Activated naive CD8-positive, alpha-beta T cell treated with anti-CD3 and anti-CD28 coated beads for 36 hours (primary cell): ENCODE measurements around the gene ELOVL5. TPM values are rescaled to one million over a fixed set of nuclear protein-coding genes. Genes with fewer than 3 reads are reported as not detected.
A peak's percentile ranks its signal among the peaks of the same experiment; 100 is the strongest.

ENCODE experiments used
- DNase-seq: peaks from one replicate; pipeline ENCODE4 v3.0.0; 2021
- H3K27ac Mint-ChIP-seq: one replicate; pipeline ENCODE4 v1.8.0; 2022; ENCODE audit warnings: mild to moderate bottlenecking, moderate library complexity, mixed read lengths
- H3K27me3 Mint-ChIP-seq: one replicate; pipeline ENCODE4 v1.8.0; 2022; ENCODE audit warnings: mild to moderate bottlenecking, mixed read lengths
- H3K36me3 Mint-ChIP-seq: one replicate; pipeline ENCODE4 v1.8.0; 2021; ENCODE audit warnings: mild to moderate bottlenecking, mixed read lengths
- H3K4me1 Mint-ChIP-seq: one replicate; pipeline ENCODE4 v1.8.0; 2021; ENCODE audit warnings: mixed read lengths
- H3K4me3 Mint-ChIP-seq: one replicate; pipeline ENCODE4 v1.8.0; 2022; ENCODE audit warnings: mild to moderate bottlenecking, moderate library complexity, mixed read lengths
- H3K9me3 Mint-ChIP-seq: one replicate; pipeline ENCODE4 v1.8.0; 2022; ENCODE audit warnings: mixed read lengths
- total RNA-seq, 2 experiments: library from RNA; stranded (reverse); gene quantifications; one replicate each; pipeline ENCODE4 v1.2.3, GENCODE V29; 2021

The ELOVL5 gene
- total RNA-seq, 2 experiments from 2014 or later, result 86.2 to 88.3 TPM

GRCh38 chr6:53240761-53241160, 108.0 kb downstream of the ELOVL5 start:
- Mint-ChIP-seq H3K27me3 (no peaks in the 10 kb centered on the region), H3K27ac (no peak overlapping the region), H3K9me3 (peaks cover 16% of the 10 kb centered on the region), H3K4me1 (peaks cover 33% of the 10 kb centered on the region), H3K36me3 (peaks cover 13% of the 10 kb centered on the region), H3K4me3 (no peak overlapping the region)
- DNase-seq, result no peak

GRCh38 chr6:53240139-53240538, 108.6 kb downstream of the ELOVL5 start:
- peaks cover 30% of the 10 kb centered on the region for H3K4me1 Mint-ChIP-seq
- H3K27ac Mint-ChIP-seq, result no peak overlapping the region
- H3K36me3 Mint-ChIP-seq, result peaks cover 13% of the 10 kb centered on the region
- H3K9me3 Mint-ChIP-seq, result peaks cover 16% of the 10 kb centered on the region
- no peaks in the 10 kb centered on the region for H3K27me3 Mint-ChIP-seq
- H3K4me3 Mint-ChIP-seq, result no peak overlapping the region
- no peak for DNase-seq

- Mint-ChIP-seq H3K4me1 (peaks cover 29% of the 10 kb centered on the region), H3K36me3 (peaks cover 13% of the 10 kb centered on the region), H3K4me3 (no peak overlapping the region), H3K9me3 (peaks cover 16% of the 10 kb centered on the region), H3K27me3 (no peaks in the 10 kb centered on the region), H3K27ac (no peak overlapping the region)
- no peak for DNase-seq
Measured at GRCh38 chr6:53239526-53239925, 109.2 kb downstream of the ELOVL5 start.

- Mint-ChIP-seq H3K9me3 (peaks cover 16% of the 10 kb centered on the region), H3K4me1 (peaks cover 29% of the 10 kb centered on the region), H3K36me3 (peaks cover 13% of the 10 kb centered on the region), H3K27me3 (no peaks in the 10 kb centered on the region), H3K27ac (no peak overlapping the region), H3K4me3 (no peak overlapping the region)
- DNase-seq, result no peak
Measured at GRCh38 chr6:53238311-53238710, 110.4 kb downstream of the ELOVL5 start.

GRCh38 chr6:53236241-53236640, 112.5 kb downstream of the ELOVL5 start:
- H3K9me3 Mint-ChIP-seq, result peaks cover 16% of the 10 kb centered on the region
- H3K4me3 Mint-ChIP-seq, result no peak overlapping the region
- H3K36me3 Mint-ChIP-seq, result peaks cover 13% of the 10 kb centered on the region
- H3K27me3 Mint-ChIP-seq, result no peaks in the 10 kb centered on the region
- peaks cover 36% of the 10 kb centered on the region for H3K4me1 Mint-ChIP-seq
- DNase-seq, result no peak
- no peak overlapping the region for H3K27ac Mint-ChIP-seq

GRCh38 chr6:53235508-53235907, 113.2 kb downstream of the ELOVL5 start:
- Mint-ChIP-seq H3K27me3 (no peaks in the 10 kb centered on the region), H3K27ac (no peak overlapping the region), H3K4me3 (no peak overlapping the region), H3K36me3 (peaks cover 8% of the 10 kb centered on the region), H3K4me1 (peaks cover 34% of the 10 kb centered on the region), H3K9me3 (peaks cover 11% of the 10 kb centered on the region)
- no peak for DNase-seq

- DNase-seq, result no peak
- Mint-ChIP-seq H3K27ac (no peak overlapping the region), H3K4me3 (no peak overlapping the region), H3K27me3 (no peaks in the 10 kb centered on the region), H3K4me1 (peaks cover 22% of the 10 kb centered on the region), H3K9me3 (peaks cover 3% of the 10 kb centered on the region), H3K36me3 (peaks cover 2% of the 10 kb centered on the region)
Measured at GRCh38 chr6:53233309-53233708, 115.4 kb downstream of the ELOVL5 start.

- no peaks in the 10 kb centered on the region for H3K9me3 Mint-ChIP-seq
- H3K27me3 Mint-ChIP-seq, result no peaks in the 10 kb centered on the region
- DNase-seq, result no peak
- H3K27ac Mint-ChIP-seq, result peak overlapping the region; percentile 87
- no peaks in the 10 kb centered on the region for H3K36me3 Mint-ChIP-seq
- peaks cover 15% of the 10 kb centered on the region for H3K4me1 Mint-ChIP-seq
- no peak overlapping the region for H3K4me3 Mint-ChIP-seq
Measured at GRCh38 chr6:53230775-53231467, 117.8 kb downstream of the ELOVL5 start.

- Mint-ChIP-seq H3K27me3 (no peaks in the 10 kb centered on the region), H3K9me3 (no peaks in the 10 kb centered on the region), H3K27ac (no peak overlapping the region), H3K4me3 (no peak overlapping the region), H3K36me3 (no peaks in the 10 kb centered on the region), H3K4me1 (peaks cover 15% of the 10 kb centered on the region)
- no peak for DNase-seq
Measured at GRCh38 chr6:53227847-53228246, 120.9 kb downstream of the ELOVL5 start.

- peaks cover 10% of the 10 kb centered on the region for H3K4me1 Mint-ChIP-seq
- DNase-seq, result no peak
- no peak overlapping the region for H3K27ac Mint-ChIP-seq
- H3K27me3 Mint-ChIP-seq, result peaks cover 3% of the 10 kb centered on the region
- no peak overlapping the region for H3K4me3 Mint-ChIP-seq
- H3K9me3 Mint-ChIP-seq, result peaks cover 5% of the 10 kb centered on the region
- H3K36me3 Mint-ChIP-seq, result peaks cover 6% of the 10 kb centered on the region
Measured at GRCh38 chr6:53220605-53221004, 128.1 kb downstream of the ELOVL5 start.

Other genes starting within 250 kb of the ELOVL5 start
- gene GCM1, start 200.1 kb downstream of the ELOVL5 start, total RNA-seq, result not detected
- gene GCLC, start 196.2 kb upstream of the ELOVL5 start, total RNA-seq, result 10 to 100 TPM; 25.3 to 29.6 TPM